HepG2 (cell line): Measurements from ENCODE around the gene TIAM2.

Experiments
- HNRNPH1 ChIP-seq: fragments of 200-400 bp; formaldehyde crosslinking; optimal IDR thresholded peaks from 2 replicates; pipeline ENCODE3; 2017; ENCODE audit warnings: mild to moderate bottlenecking, low read depth, low read length
- NR3C1 ChIP-seq: sonication (generic); formaldehyde crosslinking; IDR thresholded peaks from 2 replicates; pipeline ENCODE4 v1.4.0; 2020; ENCODE audit warnings: missing genetic modification reagents

- no peak for TF ChIP-seq HNRNPH1
- no peak for TF ChIP-seq NR3C1 (CRISPR knock-in tag)
Observed at GRCh38 chr6:154960299-154960843, 34.7 kb upstream of the TIAM2 start.
